Ascending aorta (tissue), 2 donors: ENCODE measurements around the gene UBE3C. TPM values are rescaled to one million over a fixed set of nuclear protein-coding genes. Genes with fewer than 3 reads are reported as not detected.

Experiments used
- DNase-seq, 2 donors: peaks; one replicate each; pipeline ENCODE4 v3.0.0-alpha.2; 2019; ENCODE audit warnings: low spot score in 2 of 2
- H3K27ac ChIP-seq, 2 donors: fragments of 200-600 bp; sonication (generic); one replicate each; pipeline ENCODE4 v1.5.1; 2016 to 2017; ENCODE audit warnings: mild to moderate bottlenecking in 1 of 2
- H3K27me3 ChIP-seq: fragments of 200-600 bp; sonication (generic); one replicate; pipeline ENCODE4 v1.5.1; 2017
- H3K36me3 ChIP-seq, 2 donors: fragments of 200-600 bp; sonication (generic); one replicate each; pipeline ENCODE4 v1.5.1; 2016
- H3K4me1 ChIP-seq, 2 donors: fragments of 200-600 bp; sonication (generic); one replicate each; pipeline ENCODE4 v1.5.1; 2016 to 2017; ENCODE audit warnings: mild to moderate bottlenecking in 1 of 2
- H3K4me3 ChIP-seq, 2 donors: fragments of 200-600 bp; sonication (generic); one replicate each; pipeline ENCODE4 v1.5.1; 2016 to 2017; ENCODE audit warnings: mild to moderate bottlenecking in 1 of 2
- H3K9me3 ChIP-seq, 2 donors: fragments of 200-600 bp; sonication (generic); one replicate each; pipeline ENCODE4 v1.5.1; 2016
- CTCF ChIP-seq, 3 experiments: fragments of 200-600 bp in 2 of 3; fragments of 450-650 bp in 1 of 3; sonication (generic) in 2 of 3; IDR thresholded peaks; one replicate each; pipeline ENCODE4 v1.5.1; 2016 to 2019; ENCODE audit warnings: antibody characterized with exemption in 3 of 3, mild to moderate bottlenecking in 1 of 3, moderate library complexity in 1 of 3
- intact Hi-C: fragments of 100-400 bp; cut with DNase I; formaldehyde crosslinking; loops from one replicate; pipeline ENCODE4 v1.15.1; 2023
- total RNA-seq: library from RNA; depleted of rRNA; stranded (reverse); fragments of >200 nt; gene quantifications from one replicate; pipeline ENCODE4 v1.1.0, GENCODE V29; 2016

UBE3C gene
- total RNA-seq, 1 donor from 2014 or later = 31.7 TPM

- Histone ChIP-seq H3K4me1 (no peaks in the 10 kb centered on the region), H3K27ac (no peak overlapping the region), H3K4me3 (no peak overlapping the region), H3K27me3 (no peaks in the 10 kb centered on the region), H3K9me3 (no peaks in the 10 kb centered on the region), H3K36me3 (no peaks in the 10 kb centered on the region)
- intact Hi-C loops = no loop called here
- no peak for TF ChIP-seq CTCF (IDR thresholded peaks at IDR 0.05)
- DNase-seq = no peak
These were observed 174.2 kb downstream of the UBE3C start for GRCh38 chr7:157312941-157313340.

- H3K27ac ChIP-seq = no peak overlapping the region
- intact Hi-C loops = no loop called here
- H3K36me3 ChIP-seq = no peaks in the 10 kb centered on the region
- H3K4me1 ChIP-seq = no peaks in the 10 kb centered on the region
- DNase-seq = no peak
- H3K9me3 ChIP-seq = no peaks in the 10 kb centered on the region
- no peaks in the 10 kb centered on the region for H3K27me3 ChIP-seq
- H3K4me3 ChIP-seq = no peak overlapping the region
- no peak for TF ChIP-seq CTCF (IDR thresholded peaks at IDR 0.05)
These were observed 174.9 kb downstream of the UBE3C start for GRCh38 chr7:157313645-157314044.

- peak in 1 of 2 donors; percentile 33 for DNase-seq
- intact Hi-C loops = no loop called here
- TF ChIP-seq CTCF (IDR thresholded peaks at IDR 0.05) = no peak
- H3K9me3 ChIP-seq = no peaks in the 10 kb centered on the region
- H3K36me3 ChIP-seq = no peaks in the 10 kb centered on the region
- no peaks in the 10 kb centered on the region for H3K27me3 ChIP-seq
- no peak overlapping the region for H3K4me3 ChIP-seq
- H3K4me1 ChIP-seq = no peaks in the 10 kb centered on the region
- no peak overlapping the region for H3K27ac ChIP-seq
These were observed 179.4 kb downstream of the UBE3C start for GRCh38 chr7:157318015-157318706.

Other genes with a start within 250 kb of the UBE3C start
- gene LMBR1, start 245.7 kb upstream of the UBE3C start, total RNA-seq = 14.8 TPM
- gene NOM1, start 189.2 kb upstream of the UBE3C start, total RNA-seq = 16.1 TPM
- not detected for gene MNX1, start 128.3 kb upstream of the UBE3C start, total RNA-seq
- 79.1 TPM for gene DNAJB6, start 198.1 kb downstream of the UBE3C start, total RNA-seq